NCI-H1417 (cell line): ENCODE results near the gene CHGA.

ENCODE experiments used
- DNase-seq, 3 experiments: peaks; one replicate each; lab custom pipeline; 2025; lab: John Stamatoyannopoulos, UW

Gene CHGA

GRCh38 chr14:92944976-92945375 lies 22.0 kb downstream of the CHGA start:
- peak in 2 of 3 experiments; percentile 77 to 90 for DNase-seq

GRCh38 chr14:92945544-92945943 lies 22.6 kb downstream of the CHGA start:
- peak in 2 of 3 experiments; percentile 75 to 87 for DNase-seq

- DNase-seq, result peak in 1 of 3 experiments; percentile 46
Observed at GRCh38 chr14:92945959-92946846, 23.3 kb downstream of the CHGA start.

- DNase-seq, result no peak
Observed at GRCh38 chr14:92946847-92947545, 24.0 kb downstream of the CHGA start.

GRCh38 chr14:92948647-92949046 lies 25.7 kb downstream of the CHGA start:
- no peak for DNase-seq

- DNase-seq, result no peak
Observed at GRCh38 chr14:92949496-92950192, 26.7 kb downstream of the CHGA start.

GRCh38 chr14:92950193-92950540 lies 27.2 kb downstream of the CHGA start:
- DNase-seq, result no peak

- DNase-seq, result no peak
Observed at GRCh38 chr14:92950773-92951172, 27.8 kb downstream of the CHGA start.

GRCh38 chr14:92951261-92951660 lies 28.3 kb downstream of the CHGA start:
- DNase-seq, result no peak

GRCh38 chr14:92951912-92952471 lies 29.0 kb downstream of the CHGA start:
- DNase-seq, result peak; percentile 70 to 82 (median 79)

GRCh38 chr14:92952481-92953298 lies 29.7 kb downstream of the CHGA start:
- no peak for DNase-seq

GRCh38 chr14:92953526-92953925 lies 30.6 kb downstream of the CHGA start:
- no peak for DNase-seq

GRCh38 chr14:92954933-92955332 lies 32.0 kb downstream of the CHGA start:
- DNase-seq, result no peak

GRCh38 chr14:92955381-92955780 lies 32.4 kb downstream of the CHGA start:
- no peak for DNase-seq

GRCh38 chr14:92956961-92957360 lies 34.0 kb downstream of the CHGA start:
- peak; percentile 79 to 95 (median 85) for DNase-seq

- DNase-seq, result peak in 1 of 3 experiments; percentile 14
Observed at GRCh38 chr14:92958373-92959188, 35.6 kb downstream of the CHGA start.

GRCh38 chr14:92959189-92959531 lies 36.2 kb downstream of the CHGA start:
- peak in 2 of 3 experiments; percentile 73 to 83 for DNase-seq

- peak; percentile 60 to 89 (median 83) for DNase-seq
Observed at GRCh38 chr14:92959761-92960680, 37.1 kb downstream of the CHGA start.
